B cell (primary cell): ENCODE data around the gene CD44. TPM values are rescaled to one million over a fixed set of nuclear protein-coding genes. Genes with fewer than 3 reads are reported as not detected.

Experiments used
- ATAC-seq: fragments of 200-7000 bp; cut with Tn5 transposase; one replicate; pipeline ENCODE4 v1.10.0; 2021; ENCODE audit warnings: low read depth, mild to moderate bottlenecking, moderate number of reproducible peaks, moderate library complexity
- CTCF ChIA-PET: fragments of 350-600 bp; sonication (Branson Sonifier 250); formaldehyde crosslinking; loops from one replicate; lab custom pipeline; 2021; ENCODE audit warnings: antibody characterized with exemption, inconsistent platforms; lab: Charles Lee
- POLR2A ChIA-PET: fragments of 350-600 bp; sonication (Branson Sonifier 250); formaldehyde crosslinking; loops from one replicate; lab custom pipeline; 2021; ENCODE audit warnings: antibody characterized with exemption; lab: Charles Lee
- DNase-seq: peaks from one replicate; pipeline ENCODE4 v3.0.0; 2013
- H2AFZ ChIP-seq: 2 replicates; pipeline ENCODE4 v1.6.1; 2012; ENCODE audit warnings: mild to moderate bottlenecking, low read depth, low read length; ENCODE audit not compliant: insufficient read depth, poor library complexity, severe bottlenecking
- H3K27ac ChIP-seq, 2 donors: 1 replicate in 1 of 2; 2 replicates in 1 of 2; pipeline ENCODE4 v1.5.1; 2012 to 2013; ENCODE audit warnings: low read length in 2 of 2, mild to moderate bottlenecking in 2 of 2, moderate library complexity in 1 of 2
- H3K27me3 ChIP-seq, 4 experiments: fragments of 200-600 bp in 1 of 4; sonication (generic) in 1 of 4; replicated peaks in 1 of 4; 1 replicate in 2 of 4; 2 replicates in 2 of 4; pipeline versions ENCODE4 v1.6.1 to v1.7.0; 2013 to 2016; ENCODE audit warnings: low read length in 3 of 4, mild to moderate bottlenecking in 2 of 4, mixed read lengths in 1 of 4, moderate library complexity in 1 of 4; ENCODE audit not compliant: insufficient read depth in 4 of 4, control insufficient read depth in 3 of 4; ENCODE audit errors: control extremely low read depth in 1 of 4
- H3K36me3 ChIP-seq, 2 experiments: replicated peaks in 1 of 2; 1 replicate in 1 of 2; 2 replicates in 1 of 2; pipeline versions ENCODE4 v1.6.1 to v1.7.1; 2013; ENCODE audit warnings: low read length in 1 of 2; ENCODE audit not compliant: insufficient read depth in 2 of 2, control insufficient read depth in 1 of 2; ENCODE audit errors: control extremely low read depth in 1 of 2, extremely low read depth in 1 of 2
- H3K4me1 ChIP-seq, 2 donors: fragments of 200-600 bp in 1 of 2; sonication (generic) in 1 of 2; 1 replicate in 1 of 2; 2 replicates in 1 of 2; pipeline versions ENCODE4 v1.5.1 to v1.6.1; 2013 to 2017; ENCODE audit warnings: low read length in 2 of 2; ENCODE audit not compliant: control insufficient read depth in 2 of 2, insufficient read depth in 2 of 2
- H3K4me2 ChIP-seq: replicated peaks from 2 replicates; pipeline ENCODE3; 2012; ENCODE audit warnings: mild to moderate bottlenecking, low read depth, low read length; ENCODE audit not compliant: poor library complexity, severe bottlenecking
- H3K4me3 ChIP-seq, 5 experiments: fragments of 200-600 bp in 1 of 5; sonication (generic) in 1 of 5; 1 replicate in 3 of 5; 2 replicates in 2 of 5; pipeline versions ENCODE4 v1.5.1 to v1.7.0; 2011 to 2016; ENCODE audit warnings: low read length in 4 of 5, mild to moderate bottlenecking in 4 of 5, low read depth in 2 of 5, control low read depth in 1 of 5, moderate library complexity in 1 of 5; ENCODE audit not compliant: insufficient read depth in 1 of 5; ENCODE audit errors: control extremely low read depth in 1 of 5, extremely low read depth in 1 of 5
- H3K79me2 ChIP-seq: fragments of 200-600 bp; sonication (generic); one replicate; pipeline ENCODE4 v1.6.0; 2016; ENCODE audit warnings: low read length; ENCODE audit not compliant: control insufficient read depth, insufficient read depth
- H3K9ac ChIP-seq: fragments of 200-600 bp; sonication (generic); 2 replicates; pipeline ENCODE4 v1.6.1; 2017; ENCODE audit warnings: mild to moderate bottlenecking, low read length, moderate library complexity
- H3K9me3 ChIP-seq, 3 donors: one replicate each; pipeline versions ENCODE4 v1.6.1 to v1.7.1; 2013; ENCODE audit warnings: low read length in 2 of 3; ENCODE audit not compliant: control insufficient read depth in 2 of 3, insufficient read depth in 1 of 3; ENCODE audit errors: control extremely low read depth in 1 of 3
- H4K20me1 ChIP-seq: 2 replicates; pipeline ENCODE4 v1.6.0; 2012; ENCODE audit warnings: mild to moderate bottlenecking, low read length; ENCODE audit not compliant: insufficient read depth, control insufficient read depth, poor library complexity, severe bottlenecking
- H3K27ac Mint-ChIP-seq: one replicate; pipeline ENCODE4 v1.8.0; 2021; ENCODE audit warnings: mixed read lengths
- H3K27me3 Mint-ChIP-seq: one replicate; pipeline ENCODE4 v1.8.0; 2021; ENCODE audit warnings: mixed read lengths
- H3K4me1 Mint-ChIP-seq: one replicate; pipeline ENCODE4 v1.8.0; 2021; ENCODE audit warnings: mixed read lengths
- H3K4me3 Mint-ChIP-seq: one replicate; pipeline ENCODE4 v1.8.0; 2021; ENCODE audit warnings: mixed read lengths
- H3K9me3 Mint-ChIP-seq: one replicate; pipeline ENCODE4 v1.8.0; 2022; ENCODE audit warnings: mixed read lengths; ENCODE audit not compliant: insufficient read depth
- EZH2 ChIP-seq: IDR thresholded peaks from 2 replicates; pipeline ENCODE4 v1.6.1; 2012; ENCODE audit warnings: borderline replicate concordance, low read depth, mild to moderate bottlenecking, moderate library complexity, low read length; ENCODE audit not compliant: insufficient read depth, poor library complexity, severe bottlenecking
- whole genome bisulfite sequencing: methylation state at CpG from one replicate; pipeline ENCODE4 v1.1.5; 2013; ENCODE audit warnings: missing lambda C conversion rate; ENCODE audit not compliant: insufficient coverage; 5-methylcytosine and 5-hydroxymethylcytosine counted together
- intact Hi-C: fragments of 100-400 bp; cut with micrococcal nuclease; formaldehyde crosslinking; loops from one replicate; pipeline ENCODE4 v1.10.0; 2022
- polyA plus RNA-seq: library from polyadenylated mRNA; depleted of rRNA; stranded (reverse); fragments of >200 nt; gene quantifications from 2 replicates; pipeline ENCODE4 v1.2.3, GENCODE V29; 2012
- total RNA-seq, 2 donors: library from RNA; stranded (reverse); fragments of 120-200 nt in 1 of 2; gene quantifications; 1 replicate in 1 of 2; 2 replicates in 1 of 2; pipeline versions ENCODE4 v1.2.3 to v1.2.4, GENCODE V29; 2013 to 2022
- TF ChIP-seq, protein P1 (sequence below): fragments of 200-600 bp; IDR thresholded peaks from one replicate; pipeline ENCODE4 v1.8.0; 2022; ENCODE audit warnings: antibody characterized with exemption, mild to moderate bottlenecking

CD44 gene
- total and polyA plus RNA-seq, 2 donors (not counting 1 experiment from before 2014, with no cell fraction given): 261 to 896 TPM

DNA sequence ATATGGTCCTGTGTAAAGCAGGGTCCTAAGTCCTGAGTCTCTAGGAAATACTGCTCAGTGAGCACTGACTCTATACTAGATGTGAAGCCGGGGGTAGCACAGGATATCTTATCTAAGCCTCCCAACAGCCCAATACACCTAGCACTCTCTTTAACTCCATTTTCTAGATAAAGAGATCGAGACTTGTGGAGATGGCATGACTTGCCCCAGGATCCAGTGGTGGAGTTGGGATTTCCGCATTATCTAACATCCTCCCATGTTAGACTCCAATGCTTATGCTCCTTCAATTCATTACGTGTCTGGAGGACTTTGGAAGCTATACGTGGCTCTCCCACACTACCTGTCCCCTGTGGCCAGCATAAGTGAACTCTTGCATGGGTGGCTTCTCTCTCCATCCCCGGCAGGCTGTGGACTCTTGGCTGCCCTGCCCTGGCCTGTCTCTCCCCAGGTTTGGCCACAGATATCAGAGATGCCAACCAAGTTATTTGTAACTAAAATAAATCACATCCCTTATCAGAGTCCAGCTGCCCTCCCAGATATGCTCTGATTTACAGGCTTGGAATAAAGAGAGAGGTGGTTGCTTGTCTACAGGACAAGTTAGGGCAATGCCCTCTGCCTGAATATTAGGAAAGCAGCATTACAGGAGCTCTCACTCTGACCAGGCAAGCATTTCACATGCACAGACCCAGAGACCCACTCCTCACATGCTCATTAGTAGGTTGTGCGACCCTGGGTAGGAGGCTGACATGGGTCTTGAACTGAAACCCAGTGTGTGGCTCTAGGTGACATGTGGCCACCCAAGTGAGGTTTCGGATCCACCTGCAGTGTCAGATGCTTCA lies 4.5 kb downstream of the CD44 start:
- ChIA-PET POLR2A (interaction anchor here (1.1 to 1.5 kb wide), 4 partner anchors 19 to 93 kb away, joined by 3 to 7 read pairs (median 4); no protein-coding TSS in a partner anchor), CTCF (interaction anchor here (0.7 to 1.7 kb wide), 9 partner anchors 15 to 220 kb away, joined by 3 to 10 read pairs (median 3); no protein-coding TSS in a partner anchor)
- Mint-ChIP-seq H3K27ac (peak overlapping the region; percentile 83), H3K9me3 (no peaks in the 10 kb centered on the region), H3K4me3 (peak overlapping the region; percentile 78), H3K4me1 (peaks cover 77% of the 10 kb centered on the region), H3K27me3 (no peaks in the 10 kb centered on the region)
- H2AFZ ChIP-seq: no peak overlapping the region
- H3K9ac ChIP-seq: peak overlapping the region; percentile 34
- peaks cover 0 to 36% of the 10 kb centered on the region in 2 experiments for H3K36me3 ChIP-seq
- peaks cover 74 to 88% of the 10 kb centered on the region in 2 donors for H3K4me1 ChIP-seq
- H3K27ac ChIP-seq: peak overlapping the region; percentile 79 to 87
- intact Hi-C loops: loop anchor here (1.0 to 5.0 kb wide), 6 partner anchors 20 to 249 kb away; partner anchors contain the start of genes APIP and PDHX
- peak overlapping the region; percentile 91 for H3K4me2 ChIP-seq
- ATAC-seq: no peak
- H4K20me1 ChIP-seq: peaks cover 62% of the 10 kb centered on the region
- TF ChIP-seq, protein P1, sequence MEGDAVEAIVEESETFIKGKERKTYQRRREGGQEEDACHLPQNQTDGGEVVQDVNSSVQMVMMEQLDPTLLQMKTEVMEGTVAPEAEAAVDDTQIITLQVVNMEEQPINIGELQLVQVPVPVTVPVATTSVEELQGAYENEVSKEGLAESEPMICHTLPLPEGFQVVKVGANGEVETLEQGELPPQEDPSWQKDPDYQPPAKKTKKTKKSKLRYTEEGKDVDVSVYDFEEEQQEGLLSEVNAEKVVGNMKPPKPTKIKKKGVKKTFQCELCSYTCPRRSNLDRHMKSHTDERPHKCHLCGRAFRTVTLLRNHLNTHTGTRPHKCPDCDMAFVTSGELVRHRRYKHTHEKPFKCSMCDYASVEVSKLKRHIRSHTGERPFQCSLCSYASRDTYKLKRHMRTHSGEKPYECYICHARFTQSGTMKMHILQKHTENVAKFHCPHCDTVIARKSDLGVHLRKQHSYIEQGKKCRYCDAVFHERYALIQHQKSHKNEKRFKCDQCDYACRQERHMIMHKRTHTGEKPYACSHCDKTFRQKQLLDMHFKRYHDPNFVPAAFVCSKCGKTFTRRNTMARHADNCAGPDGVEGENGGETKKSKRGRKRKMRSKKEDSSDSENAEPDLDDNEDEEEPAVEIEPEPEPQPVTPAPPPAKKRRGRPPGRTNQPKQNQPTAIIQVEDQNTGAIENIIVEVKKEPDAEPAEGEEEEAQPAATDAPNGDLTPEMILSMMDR: no peak
- no peak for TF ChIP-seq EZH2
- no peaks in the 10 kb centered on the region for H3K27me3 ChIP-seq
- peak overlapping the region in 3 of 5 experiments; percentile 1 to 89 (median 28) for H3K4me3 ChIP-seq
- H3K79me2 ChIP-seq: peaks cover 92% of the 10 kb centered on the region
- no peak for DNase-seq
- H3K9me3 ChIP-seq: no peaks in the 10 kb centered on the region
- WGBS: 63% methylated on average over 5 of the region's 8 CpGs
